Embryonic facial prominence (tissue), 1 donor: ENCODE data around the gene EPHA2.

Source experiments
- DNase-seq: peaks from one replicate; pipeline ENCODE4 v3.0.0-alpha.2; 2016; ENCODE audit errors: extremely low spot score

The EPHA2 gene

DNA sequence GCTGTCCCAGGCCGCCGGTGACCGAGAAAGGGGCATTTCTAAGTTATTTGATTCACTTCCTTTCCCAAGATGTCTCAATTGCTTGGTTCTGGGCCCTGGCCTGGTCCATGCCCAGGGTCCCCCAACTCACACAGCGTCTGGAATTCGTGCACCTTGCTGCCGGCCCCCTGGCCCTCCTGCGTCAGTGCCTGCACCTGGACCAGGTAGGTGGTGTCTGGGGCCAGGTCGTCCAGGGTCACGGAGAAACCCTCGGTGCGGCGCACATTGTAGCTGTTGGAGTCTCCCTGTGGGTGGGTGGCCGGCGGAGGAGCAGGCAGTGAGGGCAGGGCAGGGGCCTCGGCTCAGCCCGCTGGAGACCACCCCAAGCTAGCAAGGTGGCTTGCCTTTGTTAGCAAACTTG, 21.0 kb downstream of the EPHA2 start:
- DNase-seq = no peak

DNA sequence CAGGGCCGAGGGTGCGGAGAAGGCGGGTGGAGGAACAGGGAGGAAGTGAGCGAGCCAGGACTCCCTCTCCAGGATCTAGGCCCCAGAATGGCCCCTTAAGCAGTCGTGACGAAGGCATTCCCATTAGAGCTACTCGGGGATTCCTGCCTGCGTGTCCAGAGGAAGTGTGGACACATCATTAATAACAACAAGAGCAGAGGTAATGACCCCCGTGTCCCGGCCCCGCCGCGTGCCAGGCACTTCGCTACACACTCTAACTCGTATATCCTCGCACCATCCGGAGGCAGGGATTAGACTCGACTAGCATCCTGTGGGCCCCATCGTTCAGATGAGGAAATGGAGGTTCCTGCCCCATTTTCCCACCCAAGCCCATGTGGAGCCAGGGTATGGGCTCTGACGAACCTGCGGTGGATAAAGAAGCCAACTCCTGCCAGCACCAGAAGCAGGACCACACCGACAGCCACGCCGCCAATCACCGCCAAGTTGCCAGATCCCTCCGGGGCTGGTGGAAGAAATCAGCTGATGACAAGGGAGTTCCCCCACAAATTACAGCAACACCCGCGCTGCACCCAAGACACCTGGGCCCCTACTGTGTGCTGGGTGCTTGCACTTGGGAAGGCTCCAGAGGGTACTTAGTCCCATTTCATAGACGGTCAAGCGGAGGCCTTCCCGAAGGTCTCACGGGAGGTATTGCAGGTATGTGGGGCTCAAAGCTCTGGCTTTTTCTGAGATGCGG, 21.6 kb downstream of the EPHA2 start:
- DNase-seq = no peak

DNA sequence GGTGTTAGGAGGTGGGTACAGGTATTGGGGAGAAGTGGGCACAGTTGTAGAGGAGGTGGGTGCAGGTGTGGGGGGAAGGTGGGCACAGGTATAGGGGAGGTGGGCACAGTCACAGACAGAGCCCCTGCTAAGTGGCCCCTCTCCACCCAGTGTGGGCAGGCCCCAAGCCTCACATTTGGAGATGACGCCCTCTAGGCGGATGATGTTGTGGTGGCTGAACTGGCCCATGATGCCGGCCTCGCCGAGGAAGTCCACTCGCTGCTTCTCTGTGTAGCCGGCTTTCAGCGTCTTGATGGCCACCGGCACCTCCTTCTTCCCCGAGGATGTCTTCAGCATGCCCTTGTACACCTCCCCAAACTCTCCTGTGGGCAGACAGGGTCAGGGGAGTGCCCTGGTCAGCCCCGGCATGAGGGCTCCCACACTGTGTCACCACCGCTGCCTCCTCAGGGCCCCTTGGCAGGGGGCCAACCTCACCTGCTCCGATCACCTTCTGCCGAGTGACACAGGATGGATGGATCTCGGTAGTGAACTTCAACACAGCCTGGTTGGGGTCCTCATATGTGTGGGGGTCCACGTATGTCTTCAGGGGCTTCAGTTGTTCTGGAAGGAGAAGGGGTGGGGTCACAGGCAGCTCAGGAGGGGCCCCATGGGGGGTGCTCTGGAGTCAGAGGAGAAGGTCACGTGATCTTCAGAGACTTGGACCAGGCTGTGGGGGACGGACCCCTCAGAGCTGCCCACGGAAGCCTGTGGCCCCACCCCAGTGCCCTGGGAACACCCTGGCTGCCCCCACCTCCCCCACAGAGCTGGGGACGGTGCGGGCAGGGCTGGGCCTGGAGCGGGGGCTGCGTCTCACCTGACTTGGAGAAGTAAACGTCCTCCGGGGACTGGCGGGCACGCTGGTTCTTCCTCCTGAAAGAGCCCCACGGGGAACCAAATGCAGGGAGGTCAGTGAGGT, 22.6 kb downstream of the EPHA2 start:
- DNase-seq = no peak

DNA sequence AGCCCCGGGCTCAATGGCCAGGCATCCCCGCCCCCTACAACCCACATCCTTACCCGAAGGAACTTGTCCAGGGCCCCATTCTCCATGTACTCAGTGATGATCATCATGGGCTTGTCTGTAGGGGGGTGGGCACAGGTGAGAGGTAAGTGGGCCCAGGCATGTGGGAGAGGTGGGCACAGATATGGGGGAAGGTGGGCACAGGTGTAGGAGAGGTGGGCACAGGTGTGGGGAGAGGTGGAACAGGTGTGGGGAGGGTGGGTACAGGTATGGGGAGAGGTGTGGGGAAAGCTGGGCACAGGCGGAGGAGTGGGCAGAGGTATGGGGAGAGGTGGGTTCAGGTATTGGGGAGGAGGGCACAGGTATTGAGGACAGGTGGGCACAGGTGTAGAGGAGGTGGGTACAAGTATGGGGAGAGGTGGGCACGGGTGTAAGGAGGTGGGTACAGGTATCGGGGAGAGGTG, 23.5 kb downstream of the EPHA2 start:
- DNase-seq = no peak

DNA sequence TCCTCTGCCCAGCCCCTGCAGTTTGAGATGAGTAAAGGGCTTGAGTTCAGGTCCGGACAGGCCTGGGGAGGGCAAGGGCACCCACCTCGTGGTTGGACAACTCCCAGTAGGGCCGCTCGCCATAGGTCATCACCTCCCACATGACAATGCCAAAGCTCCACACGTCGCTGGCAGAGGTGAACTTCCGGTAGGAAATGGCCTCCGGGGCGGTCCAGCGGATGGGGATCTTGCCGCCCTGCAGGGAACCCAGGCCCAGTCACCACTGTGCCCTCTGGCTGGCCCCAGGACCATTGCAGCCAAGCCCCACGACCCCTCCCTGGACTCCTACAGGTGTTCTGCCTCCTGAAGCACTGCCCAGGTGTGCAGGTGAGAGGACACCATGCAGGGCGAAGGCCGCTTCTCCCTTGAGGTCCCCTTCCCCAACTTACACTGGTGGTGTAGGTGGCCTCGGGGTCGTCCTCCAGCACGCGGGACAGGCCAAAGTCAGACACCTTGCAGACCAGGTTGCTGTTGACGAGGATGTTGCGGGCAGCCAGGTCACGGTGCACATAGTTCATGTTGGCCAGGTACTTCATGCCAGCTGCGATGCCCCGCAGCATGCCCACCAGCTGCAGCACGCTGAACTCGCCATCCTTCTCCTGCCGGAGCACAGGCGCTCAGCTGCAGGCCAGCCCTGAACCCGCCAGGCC, 24.1 kb downstream of the EPHA2 start:
- DNase-seq = no peak

DNA sequence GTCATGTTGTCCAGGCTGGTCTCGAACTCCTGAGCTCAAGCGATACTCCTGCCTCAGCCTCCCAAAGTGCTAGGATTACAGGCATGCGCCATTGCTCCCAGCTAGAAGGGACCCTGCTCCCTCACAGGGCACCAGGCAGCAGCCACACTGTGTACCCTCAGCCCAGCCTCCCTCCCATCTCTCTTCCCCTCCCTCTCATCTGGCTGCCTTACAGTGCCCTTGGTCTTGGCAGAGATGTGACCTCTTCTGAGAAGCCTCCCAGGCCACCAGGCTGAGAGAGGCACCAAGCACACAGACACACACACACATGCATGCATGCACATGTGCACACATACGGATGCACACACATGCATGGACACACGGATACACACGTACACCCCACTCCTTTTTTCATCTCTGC, 25.0 kb downstream of the EPHA2 start:
- no peak for DNase-seq

DNA sequence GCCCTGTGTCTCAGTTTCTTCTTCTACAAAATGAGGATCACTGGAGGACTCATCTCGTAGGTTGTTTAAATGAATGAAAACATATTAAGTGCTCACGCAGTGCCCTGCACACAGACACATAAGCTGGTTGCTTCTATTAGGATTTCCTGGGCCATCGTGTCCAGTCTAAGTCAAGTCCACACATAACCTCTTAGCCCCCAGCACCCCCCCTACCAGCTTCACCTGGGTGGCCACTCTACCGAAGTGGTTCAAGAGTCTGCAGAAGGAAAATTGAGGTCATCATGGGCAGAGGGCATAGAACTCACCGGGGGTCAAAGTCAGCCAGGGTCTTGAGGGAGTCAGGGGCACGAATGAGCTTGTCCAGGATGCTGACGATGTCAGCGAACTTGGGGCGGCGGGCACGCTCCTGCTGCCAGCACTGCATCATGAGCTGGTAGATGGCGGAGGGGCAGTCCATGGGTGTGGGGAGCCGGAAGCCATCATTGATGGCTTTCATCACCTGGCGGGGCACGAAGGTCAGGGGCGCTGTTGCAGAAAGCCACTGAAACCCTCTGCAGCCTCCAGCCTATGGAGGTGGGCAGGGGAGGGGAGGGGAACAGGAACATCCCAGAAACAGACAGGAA, 25.8 kb downstream of the EPHA2 start:
- DNase-seq = no peak

DNA sequence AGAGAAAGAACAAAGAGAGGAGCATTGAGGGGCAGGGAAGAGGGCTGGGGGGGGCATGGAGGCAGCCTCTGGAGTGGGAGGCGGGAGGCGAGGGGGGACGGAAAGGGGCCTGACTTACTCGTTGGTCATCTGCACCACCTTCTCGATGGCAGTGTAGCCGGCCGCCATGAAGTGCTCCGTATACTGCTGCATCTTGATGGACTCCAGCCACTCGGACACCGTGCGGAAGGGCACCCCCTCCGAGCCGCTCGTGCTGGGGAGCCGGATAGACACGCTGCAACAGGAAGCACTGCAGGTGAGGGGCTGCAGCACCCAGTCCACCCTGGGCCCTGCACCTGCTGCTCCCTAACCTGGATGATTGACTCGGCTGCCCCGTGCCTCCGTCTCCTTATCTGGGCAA, 26.6 kb downstream of the EPHA2 start:
- DNase-seq = no peak

DNA sequence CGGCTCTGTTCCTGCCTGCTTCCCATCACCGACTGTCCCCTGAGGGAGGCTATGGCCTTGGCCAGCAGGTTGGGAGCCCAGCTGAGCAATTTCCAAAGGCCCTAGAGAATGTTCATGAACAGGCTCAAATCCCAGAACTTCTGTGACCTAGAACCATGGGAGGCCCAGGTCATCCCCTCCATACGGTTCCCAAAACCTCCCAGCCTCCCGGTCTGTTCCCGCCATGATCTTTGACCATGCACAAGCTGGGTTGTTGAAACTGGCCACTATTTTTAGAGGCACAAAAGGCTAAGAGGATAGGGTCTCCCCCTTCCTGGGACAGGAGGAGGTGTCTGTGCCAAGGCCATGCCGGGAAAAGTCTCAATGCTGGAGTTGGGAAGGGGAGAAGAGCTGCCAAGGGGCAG, 27.5 kb downstream of the EPHA2 start:
- no peak for DNase-seq

DNA sequence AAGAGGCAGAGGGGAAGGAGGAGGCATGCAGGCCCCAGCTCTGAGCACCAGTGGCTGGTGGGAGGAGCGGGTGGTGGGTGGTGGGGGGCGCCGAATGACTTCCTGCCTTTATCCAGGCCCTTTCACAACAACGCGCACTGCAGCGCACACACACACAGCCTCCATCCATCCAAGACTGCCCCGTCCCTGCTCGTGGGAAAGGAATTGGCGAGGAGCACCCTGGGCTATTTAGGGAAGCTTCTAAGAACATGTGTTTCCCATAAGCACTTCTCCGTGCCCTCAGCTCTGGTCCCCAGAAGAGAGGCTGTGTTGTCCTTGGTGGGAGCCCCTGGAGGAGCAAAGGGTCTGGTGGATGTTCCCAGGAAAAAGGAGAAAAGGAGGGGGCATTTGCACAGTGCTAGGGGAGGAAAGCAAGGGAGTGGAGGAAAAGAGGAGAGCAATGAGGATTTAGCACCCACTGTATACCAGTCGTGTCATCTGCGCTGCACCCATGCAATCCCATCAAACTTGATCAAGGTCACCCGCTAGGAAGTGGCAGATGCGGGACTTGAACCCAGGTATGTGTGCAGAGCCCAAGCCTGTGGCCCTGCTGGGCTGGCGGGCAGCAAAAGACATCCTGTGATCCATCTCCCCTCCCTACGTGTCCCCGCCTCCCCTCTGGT, 28.1 kb downstream of the EPHA2 start:
- DNase-seq = no peak

DNA sequence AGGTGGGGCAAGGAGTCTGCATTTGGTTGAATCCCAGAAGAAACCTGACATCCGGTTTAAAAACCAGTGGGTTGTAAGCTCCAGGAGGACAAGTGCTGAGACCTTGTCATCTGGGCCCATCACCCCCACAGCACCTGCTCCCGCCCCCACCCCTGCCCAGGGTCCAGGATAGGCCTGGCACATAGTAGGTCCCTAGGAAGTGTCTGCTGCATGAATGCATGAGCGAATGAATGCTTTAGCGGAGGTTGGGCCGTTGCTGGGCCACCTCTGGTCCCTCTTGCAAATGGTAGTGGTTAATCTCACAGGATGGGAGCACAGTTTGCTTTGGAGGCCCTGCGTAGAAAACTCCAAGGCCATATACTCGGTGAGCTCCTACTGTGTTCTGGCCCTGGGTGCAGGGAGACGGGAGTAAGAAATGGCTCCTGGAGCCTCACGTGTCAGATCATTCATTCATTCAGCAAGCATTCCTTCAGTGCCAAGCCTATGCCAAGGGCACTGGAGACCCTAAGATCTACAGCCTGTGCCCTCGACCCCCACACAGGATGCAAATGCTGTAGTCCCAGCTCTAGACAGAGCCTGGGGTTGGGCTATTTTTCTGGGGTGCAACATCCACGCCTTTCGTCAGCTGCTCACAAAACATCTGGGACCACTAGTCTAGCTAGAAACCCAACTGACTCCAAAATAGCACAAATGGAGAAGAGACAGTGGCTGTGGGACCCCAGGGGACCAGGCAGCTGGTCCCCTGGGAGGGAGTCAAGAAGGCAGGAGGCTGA, 28.9 kb downstream of the EPHA2 start:
- DNase-seq = no peak

DNA sequence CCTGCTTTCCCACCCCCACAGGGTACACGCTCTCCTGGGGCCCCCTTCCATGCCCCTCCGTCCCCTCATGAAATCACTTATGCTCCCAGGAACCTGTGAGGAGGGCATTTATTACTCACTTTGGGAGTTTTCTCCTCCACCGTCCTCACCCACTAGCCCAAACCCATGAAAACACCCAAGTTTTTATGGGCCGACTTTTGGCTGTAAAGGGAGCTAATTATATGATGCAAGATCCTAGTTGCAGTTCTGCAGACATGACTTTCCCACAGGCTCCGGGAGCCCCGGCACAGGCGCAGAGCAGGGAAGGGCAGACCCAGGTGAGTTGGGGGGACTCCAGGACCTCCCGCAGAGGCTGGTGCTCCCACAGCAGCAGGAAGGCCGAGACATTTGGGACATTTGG, 29.7 kb downstream of the EPHA2 start:
- no peak for DNase-seq

DNA sequence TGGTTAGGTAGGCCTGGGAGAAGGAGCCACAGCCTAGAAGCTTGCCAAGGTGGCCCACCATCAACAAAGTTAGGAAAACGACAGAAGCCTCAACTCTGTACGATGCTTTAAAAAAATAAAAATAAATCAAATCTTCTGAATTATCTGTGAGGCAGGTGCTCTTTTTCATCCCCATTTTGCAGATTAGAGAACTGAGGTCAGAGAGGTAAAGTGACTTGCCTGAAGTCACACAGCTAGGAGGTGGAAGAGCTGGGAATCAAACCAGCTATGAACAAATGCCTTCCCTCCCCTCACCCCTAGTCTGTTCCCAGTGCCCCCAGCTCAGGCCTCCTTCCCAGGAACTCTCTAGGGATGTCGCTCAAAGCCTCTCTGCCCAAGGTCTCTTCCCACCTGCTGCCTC, 30.4 kb downstream of the EPHA2 start:
- DNase-seq = no peak

DNA sequence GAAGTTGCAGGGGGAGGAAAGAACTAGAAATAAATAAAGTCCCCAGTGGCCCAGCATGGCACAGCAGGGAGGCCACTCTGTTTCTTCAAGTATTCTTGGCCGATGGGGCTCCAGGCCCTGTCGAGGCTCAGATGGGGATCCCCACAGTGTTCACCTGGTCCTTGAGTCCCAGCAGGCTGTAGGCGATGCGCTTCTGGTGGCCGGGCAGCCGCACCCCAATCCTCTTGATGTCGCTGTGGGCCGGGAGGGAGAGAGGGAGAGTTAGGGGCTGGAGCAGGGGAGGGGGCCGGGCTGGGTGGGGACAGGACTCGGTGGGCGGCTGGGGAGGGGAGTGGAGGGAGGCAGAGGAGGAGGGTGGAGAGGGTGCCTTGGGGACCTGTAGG, 30.8 kb downstream of the EPHA2 start:
- no peak for DNase-seq

DNA sequence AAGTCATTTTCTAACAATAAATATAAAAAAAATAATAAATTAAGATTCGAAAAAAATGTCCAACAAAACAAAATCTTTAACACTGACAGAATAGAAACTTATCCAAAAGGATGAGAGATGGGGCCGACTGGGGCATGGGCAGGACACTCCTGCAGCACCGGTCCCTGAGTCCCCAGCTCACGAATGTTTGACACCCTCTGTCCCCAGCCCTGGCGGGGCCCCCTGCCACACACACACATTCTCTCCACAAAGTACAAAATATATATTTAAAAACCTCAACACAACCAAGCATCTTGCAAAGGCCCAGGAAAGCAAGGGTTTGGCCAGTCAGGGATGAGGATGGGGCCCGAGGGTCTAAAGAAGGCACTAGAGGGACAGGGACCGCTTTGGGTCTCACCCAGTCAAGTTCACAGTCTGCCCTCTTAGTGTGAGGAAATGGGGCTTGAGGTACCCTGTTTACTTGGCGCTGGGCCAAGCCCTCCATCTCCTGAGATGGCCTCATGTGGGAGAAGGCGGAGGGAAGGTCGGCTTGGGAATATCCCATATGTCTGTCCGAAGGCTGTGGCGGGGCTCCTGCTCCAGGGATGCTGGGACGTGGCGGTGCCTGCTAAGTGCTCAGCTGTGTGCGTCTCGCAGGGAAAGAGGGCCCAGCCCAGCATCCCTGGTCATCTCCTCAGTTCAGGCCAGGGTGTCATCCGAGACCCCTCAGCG, 31.3 kb downstream of the EPHA2 start:
- no peak for DNase-seq

DNA sequence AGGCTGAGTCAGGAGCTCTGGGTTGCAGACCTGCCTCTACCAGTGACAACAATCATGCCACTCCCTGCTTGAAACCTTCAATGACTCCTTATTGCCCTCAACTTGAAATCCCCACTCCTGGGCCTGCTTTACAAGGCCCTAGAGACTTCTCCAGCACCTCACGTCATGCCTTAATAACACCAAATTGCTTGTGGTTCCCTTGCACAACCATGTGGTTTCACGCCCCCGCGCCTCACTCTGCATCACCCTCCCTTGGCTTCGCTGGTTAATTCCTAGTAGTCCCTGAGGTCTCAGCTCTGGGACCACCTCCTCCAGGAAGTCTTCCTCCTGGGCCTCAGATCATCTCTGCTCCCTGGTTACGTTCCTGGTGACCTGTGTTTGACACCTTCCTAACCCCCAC, 33.0 kb downstream of the EPHA2 start:
- DNase-seq = no peak

DNA sequence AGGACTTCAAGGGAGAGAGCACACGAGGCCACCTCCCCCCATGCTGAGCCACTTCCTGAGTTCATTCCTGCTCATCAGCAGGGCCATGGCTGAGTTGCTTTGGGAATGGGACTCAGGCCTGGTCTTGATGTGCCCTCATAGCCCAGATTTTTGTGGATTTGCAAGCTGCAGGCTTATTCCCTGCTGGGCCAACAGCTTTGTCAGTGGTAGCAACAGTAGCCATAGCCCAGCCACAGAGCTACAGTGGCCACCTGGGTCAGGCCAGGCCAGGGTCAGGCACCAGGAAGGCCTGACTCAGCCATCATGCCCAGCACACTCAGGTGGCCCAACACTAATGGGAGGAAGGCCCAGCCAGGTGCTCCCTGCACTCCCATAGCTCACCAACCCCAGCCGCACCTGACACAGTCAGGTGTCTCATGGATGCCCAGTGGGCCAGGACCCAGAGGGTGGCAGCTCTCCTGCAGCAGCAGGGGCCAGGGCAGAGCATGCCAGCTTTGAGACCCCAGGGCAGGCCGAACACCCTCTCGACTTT, 33.5 kb downstream of the EPHA2 start:
- no peak for DNase-seq

DNA sequence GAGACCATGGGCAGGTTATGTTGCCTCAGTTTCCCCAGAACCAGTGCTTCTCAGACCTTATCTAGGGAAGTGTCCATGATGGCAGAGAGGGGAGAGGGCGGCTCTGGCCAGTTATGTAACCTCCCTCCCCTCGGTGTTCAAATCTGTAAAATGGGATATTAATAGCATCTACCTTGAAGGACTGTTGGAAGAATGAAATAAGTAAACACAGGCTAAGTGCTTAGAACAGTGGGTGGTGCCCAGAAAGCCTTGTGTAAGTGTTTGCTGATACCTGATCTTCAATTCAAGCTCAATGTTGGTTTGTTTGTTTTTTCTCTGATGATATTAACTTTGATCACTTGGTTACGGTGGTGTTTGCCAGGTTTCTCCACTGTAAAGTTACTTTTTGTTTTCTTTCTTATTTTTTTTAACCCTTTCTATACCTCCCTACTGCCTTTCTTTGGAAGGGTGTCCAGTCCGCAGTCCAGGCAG, 34.9 kb downstream of the EPHA2 start:
- DNase-seq = no peak

DNA sequence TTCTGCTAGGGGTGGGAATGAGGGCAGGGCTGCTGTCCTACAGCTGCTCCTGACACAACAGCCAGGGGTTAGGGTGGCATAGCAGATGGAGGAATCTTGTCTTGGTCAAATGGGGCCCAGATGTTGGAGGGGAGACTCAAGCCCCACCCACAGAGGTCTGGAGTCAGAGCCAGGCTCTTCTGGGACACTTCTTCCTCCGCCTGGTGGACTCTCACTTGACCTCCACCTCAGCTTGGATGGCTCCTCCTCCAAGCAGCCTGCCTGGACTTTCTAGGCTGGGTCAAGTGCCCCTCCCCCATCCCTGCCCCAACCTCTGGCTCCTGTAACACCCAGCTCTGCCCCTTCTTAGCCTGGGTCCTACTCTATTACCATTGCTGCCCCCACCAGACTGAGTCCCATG, 35.5 kb downstream of the EPHA2 start:
- no peak for DNase-seq

DNA sequence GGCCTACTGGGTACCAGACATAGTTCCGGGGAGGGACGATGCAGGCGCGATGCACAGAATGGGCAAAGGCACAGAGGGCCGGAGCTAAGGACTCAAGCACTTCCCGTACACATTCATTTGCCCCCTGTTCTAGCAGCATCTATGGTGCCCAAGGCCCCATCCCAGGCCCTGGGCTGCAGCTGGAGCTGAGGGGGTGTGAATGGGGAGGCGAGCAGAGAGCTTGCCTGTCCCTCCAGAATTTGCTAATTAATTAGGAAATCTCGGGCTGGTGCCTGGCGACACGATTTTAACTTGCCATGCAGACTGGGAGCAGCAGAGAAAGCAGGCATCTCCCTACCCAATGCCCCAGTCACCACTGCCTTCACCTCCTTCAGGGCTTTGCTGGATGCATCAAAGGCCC, 35.9 kb downstream of the EPHA2 start:
- no peak for DNase-seq
